GM18873 (cell line): ENCODE measurements around the gene TFDP2.
"Not testable (repeated sequence)": the region's sequence is repeated elsewhere in the genome, so short reads cannot be mapped to it uniquely, and the experiment has no call there.

ENCODE experiments used
- ATAC-seq: cut with Tn5 transposase; IDR thresholded peaks from one replicate; pipeline ENCODE4 v1.9.1; 2021; ENCODE audit warnings: mild to moderate bottlenecking, moderate library complexity, moderate number of reproducible peaks; ENCODE audit not compliant: unreplicated experiment, low FRiP score

Gene TFDP2

DNA sequence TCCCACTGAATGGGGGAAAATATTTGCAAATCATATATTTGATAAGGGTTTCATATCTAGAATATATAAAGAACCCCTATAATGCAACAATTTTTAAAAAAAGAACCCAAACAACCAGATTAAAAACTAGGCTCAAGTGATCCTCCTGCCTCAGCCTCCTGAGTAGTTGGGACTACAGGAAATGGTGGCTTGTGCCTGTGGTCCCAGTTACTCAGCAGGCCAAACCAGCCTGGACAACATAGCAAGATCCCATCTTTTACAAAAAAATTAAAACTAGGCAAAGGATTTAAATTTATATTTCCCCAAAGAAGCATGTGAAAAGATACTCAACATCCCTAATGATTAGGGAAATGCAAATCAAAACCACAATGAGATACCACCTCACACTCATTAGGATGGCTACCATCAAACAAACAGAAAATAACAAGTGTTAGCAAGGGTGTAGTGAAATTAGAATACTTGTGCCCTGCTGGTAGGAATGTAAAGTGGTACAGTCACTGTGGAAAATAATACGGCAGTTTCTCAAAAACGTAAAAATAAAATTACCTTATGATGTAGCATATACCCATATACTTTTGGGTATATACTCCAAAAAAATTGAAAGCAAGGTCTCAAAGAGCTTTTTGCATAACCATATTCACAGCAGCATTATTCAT lies 19.7 kb downstream of the TFDP2 start:
- no peak for ATAC-seq

DNA sequence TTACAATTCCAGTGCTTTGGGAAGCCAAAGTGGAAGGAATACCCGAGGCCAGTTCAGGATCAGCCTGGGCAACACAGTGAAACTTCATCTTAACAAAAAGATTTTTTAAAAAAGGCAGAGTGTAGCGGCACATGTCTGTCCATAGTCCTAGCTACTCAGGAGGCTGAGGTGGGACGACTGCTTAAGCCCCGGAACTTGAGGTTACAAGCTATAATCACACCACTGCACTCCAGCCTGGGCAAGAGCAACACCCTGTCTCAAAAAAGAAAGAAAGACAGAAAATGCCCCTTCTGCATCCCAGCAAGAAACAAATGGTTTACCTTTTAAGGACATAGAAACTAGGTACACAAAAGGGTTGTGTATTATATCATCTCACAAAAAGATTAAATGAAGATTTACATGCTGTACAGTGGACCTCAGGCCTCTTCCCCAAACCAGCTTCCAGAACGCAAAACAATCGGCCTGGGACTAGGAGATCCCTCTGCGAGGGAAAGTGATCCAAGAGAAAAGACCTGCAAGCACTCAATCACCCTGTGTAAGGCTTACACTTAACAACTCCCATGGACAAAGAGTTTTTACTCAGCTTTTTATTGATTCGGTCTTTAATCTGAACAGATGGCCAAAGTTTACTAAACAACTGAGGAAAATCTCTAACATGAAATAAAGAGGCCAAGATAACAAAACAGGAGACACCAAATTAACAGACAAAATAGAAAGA lies 21.2 kb downstream of the TFDP2 start:
- ATAC-seq = no peak

DNA sequence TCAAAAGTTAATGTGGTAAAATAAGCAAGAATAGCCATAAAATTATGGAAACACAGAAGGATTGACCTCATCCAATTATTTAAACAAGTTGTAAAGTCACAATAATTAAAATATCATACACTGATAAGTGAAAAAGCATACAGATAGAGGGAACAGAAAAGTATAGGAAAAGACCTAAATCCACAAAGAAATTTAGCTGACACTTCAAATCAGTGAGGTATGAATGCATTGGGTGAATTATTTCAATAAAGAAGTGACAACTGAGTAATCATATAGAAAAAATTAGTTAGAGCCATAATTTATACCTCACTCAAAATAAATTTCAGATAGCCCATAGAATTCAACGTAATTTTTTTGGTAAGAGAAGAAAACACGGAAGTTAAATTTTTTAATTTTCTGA lies 25.1 kb downstream of the TFDP2 start:
- ATAC-seq = no peak

DNA sequence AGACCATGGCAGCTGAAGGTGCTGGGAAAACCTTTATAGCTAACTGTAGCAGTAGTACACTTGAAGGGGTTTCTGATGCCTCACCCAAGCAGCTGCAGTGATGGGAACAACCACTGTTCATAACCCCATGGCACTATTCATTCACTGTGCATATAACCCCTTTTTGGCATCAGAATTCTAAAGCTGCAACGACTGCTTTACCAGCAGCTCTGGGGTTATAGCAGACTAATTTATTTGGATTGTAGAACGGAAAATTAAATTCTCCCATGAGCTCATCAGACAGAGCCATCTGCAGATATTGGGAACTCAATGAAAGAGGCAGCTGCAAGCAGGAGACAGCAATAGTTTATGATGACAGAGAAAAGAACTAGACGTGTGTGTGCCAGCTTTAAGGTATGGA lies 28.6 kb downstream of the TFDP2 start:
- ATAC-seq = no peak

DNA sequence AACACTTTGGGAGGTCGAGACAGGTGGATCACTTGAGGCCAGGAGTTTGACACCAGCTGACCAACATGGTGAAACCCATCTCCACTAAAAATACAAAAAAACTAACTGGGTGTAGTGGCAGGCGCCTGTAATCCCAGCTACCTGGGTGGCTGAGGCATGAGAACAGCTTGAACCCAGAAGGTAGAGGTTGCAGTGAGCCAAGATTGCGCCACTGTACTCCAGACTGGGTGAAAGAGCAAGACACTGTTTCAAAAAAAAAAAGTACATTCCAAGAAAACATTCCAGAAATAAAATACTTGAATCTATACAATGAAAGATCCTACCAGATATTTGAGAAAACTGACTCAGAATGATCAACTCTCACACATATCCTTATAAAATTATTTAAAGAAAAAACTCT lies 30.4 kb downstream of the TFDP2 start:
- ATAC-seq = no peak

DNA sequence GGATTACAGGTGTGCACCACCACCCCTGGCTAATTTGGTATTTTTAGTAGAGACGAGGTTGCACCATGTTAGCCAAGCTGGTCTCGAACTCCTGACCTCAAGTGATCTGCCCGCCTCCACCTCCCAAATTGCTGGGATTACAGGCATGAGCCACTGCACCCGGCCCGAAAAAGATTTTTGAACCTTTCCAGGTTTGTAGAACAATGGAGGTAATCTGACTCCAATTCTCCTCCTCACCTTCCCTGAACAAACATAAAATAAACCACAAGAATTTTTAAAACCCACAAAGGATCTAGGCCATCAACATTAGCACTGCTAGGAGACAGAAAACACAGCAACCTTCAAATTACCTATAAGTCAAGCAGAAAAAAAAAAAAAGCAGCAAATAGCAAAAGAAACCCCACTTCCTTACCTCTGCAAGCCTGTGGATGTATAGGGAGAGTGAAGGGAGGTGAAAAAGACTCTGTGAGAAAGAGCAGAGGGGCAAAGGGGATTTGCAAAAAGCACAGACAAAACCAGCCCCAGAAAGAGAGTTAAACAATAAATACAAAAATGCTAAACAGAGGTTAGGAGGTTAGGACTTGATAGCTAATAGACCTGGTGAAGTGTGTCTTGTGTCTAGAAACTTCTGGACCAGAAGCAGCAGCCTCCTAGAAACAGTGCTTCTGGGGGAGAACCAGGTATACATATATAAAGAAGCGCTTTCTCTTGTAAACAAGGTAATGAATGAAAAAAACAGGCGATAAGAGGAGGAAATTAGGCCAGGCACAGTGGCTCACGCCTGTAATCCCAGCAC lies 32.1 kb downstream of the TFDP2 start:
- ATAC-seq = no peak

DNA sequence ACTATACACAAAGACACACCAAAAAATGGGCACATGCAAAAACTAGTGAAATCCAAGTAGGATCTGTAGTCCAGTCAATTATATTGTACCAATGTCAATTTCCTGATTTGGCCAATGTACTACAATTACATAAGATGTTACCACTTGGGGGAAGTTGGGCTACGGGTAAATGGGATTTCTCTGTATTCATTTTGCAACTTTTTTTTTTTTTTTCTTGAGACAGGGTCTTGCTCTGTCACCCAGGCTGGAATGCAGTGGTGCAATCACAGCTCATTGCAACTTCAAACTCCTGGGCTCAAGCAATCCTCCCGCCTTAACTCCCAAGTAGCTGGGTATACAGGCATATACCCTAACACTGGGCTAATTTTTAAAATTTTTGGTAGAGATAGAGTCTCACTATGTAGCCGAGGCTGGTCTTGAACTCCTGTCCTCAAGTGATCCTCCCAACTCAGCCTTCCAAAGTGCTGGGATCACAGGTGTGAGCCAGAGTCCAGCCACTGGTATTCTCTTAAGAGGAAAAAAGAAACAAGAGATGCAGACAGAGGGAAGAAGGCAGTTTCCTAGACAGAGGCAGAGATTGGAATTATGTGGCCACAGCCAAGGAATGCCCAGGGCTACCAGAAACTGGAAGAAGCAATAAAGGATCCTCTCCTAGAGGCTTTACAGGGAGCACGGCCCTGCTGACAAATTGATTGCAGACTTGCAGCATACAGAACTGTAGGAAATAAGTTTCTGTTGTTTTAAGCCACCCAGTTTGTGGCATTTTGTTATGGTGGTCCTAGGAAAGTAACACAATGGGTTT lies 33.3 kb downstream of the TFDP2 start:
- no peak for ATAC-seq

DNA sequence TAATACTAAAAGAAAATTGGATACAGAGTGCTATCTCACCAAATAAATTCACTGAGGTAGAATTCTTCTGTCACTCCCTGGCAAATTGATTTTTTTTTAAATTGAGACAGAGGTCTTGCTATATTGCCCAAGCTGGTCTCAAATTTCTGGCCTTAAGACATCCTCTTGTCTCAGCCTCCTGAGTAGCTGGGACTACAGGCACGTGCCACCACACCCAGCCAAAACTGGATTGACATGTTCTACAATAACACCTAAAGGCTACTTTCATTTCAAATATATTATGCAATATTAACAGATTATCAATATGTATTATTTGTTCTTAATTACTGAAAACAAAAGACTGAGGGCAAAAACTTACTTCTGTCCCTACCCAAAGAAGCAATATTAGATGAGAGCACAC lies 36.7 kb downstream of the TFDP2 start:
- no peak for ATAC-seq

DNA sequence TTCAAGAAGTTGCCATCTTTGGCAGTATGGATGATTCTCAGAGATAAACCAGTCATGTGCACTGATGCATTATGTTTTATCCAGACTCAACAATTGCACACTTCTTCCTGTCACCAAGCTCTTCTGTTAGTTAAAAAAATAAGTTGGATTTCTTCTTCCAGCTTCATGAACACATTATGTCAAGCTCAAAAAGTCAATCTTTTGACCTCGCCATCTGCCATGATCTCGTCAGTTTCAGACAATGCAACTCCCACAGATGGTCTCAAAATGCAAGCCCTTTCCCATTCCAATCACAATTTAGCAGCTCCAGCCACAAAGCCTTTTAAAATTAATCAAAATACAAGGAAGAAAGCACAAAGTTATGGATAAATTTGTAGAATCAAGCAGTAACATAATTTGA lies 42.8 kb downstream of the TFDP2 start:
- no peak for ATAC-seq

DNA sequence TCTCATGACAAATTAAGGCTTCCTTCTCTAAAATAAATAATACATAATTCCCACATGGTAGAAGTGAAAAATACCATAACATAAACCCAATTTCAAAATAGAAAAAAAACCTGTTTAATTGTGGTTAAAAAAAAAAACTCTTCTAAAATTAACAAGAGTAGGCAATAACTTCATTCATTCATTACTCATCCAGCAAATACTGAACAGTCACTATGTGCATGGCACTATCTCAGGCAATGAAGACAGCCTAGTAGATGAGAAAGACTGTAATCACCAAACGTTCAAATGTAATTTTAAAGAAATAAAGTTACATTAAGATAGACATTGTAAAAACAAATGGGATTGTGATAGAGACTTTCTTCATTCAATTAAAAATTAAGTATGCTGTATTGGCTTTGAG lies 43.4 kb downstream of the TFDP2 start:
- no peak for ATAC-seq

DNA sequence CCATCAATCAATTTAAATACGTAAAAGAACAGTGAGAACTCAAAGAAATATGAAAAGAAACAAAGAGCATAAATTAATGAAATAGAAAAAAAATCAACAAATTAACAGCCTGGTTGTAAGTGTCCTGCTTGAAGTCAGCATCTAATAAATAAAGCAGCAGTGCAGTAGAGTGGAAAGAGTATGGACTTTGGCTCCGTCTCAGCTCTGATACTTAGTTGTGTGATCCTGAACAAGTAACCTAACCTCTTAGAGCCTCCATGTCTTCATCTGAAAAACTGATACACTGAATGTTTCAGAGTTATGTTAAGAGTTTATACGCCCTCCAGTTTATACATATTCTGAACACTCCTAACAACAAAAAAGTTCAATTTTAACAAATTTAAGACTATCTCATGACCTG lies 44.6 kb downstream of the TFDP2 start:
- no peak for ATAC-seq

DNA sequence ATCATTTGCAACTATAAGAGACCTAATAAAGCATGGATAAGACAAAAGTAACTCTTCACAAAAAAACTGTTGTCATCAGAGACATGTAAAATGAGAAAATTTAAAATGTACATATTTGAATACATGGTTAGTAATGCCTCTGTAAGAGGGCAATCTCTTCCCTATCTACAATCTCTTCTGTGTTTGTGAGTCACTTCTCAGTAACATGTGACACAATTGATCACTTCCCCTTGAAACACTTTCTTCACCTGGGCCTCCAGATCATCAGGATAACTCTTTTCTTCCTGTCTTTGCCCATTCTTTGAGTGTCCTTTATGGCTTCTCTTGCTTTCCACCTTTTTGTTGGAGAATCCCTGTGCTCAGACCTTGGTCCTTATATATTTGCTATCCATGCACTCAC lies 50.4 kb downstream of the TFDP2 start:
- no peak for ATAC-seq

DNA sequence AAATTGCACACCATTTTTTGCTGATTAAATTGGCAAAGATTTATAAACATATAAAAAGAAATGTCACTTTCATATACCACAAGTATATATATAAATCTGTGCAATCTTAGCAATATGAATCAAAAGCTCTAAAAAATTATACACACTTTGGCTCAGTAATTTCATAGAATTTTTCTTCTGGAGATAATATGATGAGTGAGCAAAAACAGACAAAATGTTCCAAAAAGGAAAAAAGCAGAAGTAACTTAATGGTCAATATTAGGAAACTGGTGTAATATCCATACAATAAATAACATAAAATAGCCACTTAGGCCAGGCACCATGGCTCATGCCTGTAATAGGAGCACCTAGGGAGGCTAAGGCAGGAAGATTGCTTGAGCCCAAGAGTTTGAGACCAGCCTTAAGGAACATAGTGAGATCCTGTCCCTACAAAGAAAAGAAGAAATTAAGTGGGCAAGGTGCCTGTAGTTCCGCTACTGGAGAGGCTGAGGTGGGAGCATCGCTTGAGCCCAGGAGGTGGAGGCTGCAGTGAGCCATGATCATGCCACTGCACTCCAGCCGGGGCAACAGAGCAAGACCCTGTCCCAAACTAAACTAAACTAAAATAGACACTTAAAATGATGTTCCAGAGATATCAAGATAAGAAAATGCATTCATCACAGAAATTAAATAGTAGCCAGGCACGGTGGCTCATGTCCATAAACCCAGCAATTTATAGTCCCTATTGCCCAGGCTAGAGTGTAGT lies 52.1 kb downstream of the TFDP2 start:
- no peak for ATAC-seq

DNA sequence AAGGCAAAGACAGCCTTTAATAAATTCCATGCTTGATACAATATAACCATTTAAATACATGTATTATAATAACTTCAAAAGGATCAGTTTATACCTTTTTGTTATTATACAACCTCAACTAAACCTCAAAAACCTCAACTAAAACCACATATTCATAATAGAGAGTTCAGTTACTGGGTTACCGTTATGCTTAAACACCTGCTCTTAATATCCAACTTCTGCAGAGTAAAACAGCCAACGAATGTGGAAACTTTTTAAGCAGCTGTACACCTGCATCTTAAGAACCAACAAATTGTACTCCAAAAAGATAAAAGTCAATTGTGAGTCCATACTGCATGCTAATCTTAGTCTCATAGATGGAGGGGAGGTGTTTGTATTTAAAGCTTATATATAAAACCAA lies 53.5 kb downstream of the TFDP2 start:
- ATAC-seq = no peak

DNA sequence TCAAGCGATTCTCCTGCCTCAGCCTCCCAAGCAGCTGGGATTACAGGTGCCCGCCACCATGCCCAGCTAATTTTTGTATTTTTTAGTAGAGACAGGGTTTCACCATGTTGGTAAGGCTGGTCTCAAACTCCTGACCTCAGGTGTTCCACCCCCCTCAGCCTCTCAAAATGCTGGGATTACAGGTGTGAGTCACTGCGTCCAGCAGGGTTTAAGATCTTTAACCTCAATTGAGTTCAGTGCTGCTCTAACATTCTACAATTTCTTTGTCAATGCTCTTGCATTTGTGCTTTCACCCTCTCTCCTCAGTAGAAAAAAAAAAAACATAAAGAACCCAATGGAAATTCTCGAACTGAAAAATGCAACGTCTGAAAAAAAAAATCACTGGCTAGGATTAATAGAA lies 60.4 kb downstream of the TFDP2 start:
- not testable (repeated sequence) for ATAC-seq

DNA sequence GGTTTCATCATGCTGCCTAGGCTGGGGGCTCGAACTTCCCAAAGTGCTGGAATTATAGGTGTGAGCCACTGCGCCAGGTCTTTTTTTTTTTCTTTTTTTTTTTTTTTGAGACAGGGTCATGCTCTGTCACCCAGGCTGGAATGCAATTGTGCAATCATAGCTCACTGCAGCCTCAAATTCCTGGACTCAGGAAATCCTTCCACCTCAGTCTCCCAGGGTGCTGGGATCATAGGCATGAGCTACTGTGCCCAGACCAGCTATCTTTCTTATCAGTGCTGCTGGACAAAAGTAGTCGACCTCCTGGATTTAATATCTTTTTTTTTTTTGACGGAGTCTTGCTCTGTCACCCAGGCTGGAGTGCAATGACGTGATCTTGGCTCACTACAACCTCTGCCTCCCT lies 60.8 kb downstream of the TFDP2 start:
- ATAC-seq = no peak

DNA sequence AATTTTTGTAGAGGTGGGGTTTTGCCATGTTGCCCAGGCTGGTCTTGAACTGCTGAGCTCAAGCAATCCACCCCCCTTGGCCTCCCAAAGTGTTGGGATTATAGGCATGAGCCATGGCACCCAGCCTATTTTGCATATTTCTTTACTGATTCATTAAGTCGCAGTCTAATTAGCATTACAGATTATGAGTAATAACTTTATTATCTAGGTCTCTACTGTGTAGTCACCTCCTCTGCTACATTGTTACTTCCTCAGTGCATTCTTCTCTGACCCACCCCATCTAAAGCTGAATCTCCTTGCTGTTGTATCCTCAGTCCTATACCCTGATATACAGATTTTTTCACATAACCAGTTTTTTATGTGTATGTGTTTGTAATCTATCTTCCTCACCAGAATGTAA lies 61.7 kb downstream of the TFDP2 start:
- no peak for ATAC-seq

DNA sequence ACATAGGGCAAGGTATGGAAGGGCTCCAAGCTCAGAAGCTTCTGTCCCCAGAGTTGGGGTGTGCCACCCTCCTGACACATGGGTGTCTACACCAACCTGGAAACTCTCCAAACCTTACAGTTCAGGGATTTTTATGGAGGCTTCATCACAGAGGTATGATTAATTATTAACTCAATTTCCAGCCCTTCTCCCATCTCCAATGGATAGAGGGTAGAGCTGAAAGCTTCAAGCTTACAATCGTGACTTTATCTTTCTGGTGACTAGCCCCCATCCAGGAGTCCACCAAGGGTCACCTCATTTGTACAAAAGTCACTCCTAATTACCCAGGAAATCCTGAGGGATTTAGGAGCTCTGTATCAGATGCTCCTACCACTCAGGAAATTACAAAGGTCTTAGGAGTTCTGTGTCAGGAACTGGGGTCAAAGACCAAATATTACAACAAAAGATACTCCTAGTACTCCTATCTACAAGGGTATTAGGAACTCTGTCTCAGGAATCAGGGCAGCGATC lies 62.7 kb downstream of the TFDP2 start:
- no peak for ATAC-seq

DNA sequence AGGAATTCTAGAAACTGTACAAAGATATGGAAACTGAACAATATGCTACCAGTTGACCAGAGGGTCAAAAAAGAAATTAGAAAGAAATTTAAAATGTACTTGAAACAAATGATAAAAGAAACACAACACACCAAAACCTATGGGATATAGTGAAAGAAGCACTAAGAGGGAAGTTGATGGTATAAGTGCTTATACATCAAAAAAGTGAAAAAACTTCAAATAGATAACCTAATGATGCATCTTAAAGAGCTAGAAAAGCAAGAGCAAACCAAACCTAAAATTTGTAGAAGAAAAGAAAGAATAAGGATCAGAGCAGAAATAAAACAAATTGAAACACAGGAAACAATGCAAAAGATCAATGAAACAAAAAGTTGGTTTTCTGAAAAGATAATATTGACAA lies 68.2 kb downstream of the TFDP2 start:
- no peak for ATAC-seq
